HCEC 1CT (cell line): ENCODE results near the gene ZNF280B.

ENCODE experiments used
- DNase-seq: peaks from one replicate; pipeline ENCODE4 v3.0.0-alpha.2; 2017

Gene ZNF280B, protein sequence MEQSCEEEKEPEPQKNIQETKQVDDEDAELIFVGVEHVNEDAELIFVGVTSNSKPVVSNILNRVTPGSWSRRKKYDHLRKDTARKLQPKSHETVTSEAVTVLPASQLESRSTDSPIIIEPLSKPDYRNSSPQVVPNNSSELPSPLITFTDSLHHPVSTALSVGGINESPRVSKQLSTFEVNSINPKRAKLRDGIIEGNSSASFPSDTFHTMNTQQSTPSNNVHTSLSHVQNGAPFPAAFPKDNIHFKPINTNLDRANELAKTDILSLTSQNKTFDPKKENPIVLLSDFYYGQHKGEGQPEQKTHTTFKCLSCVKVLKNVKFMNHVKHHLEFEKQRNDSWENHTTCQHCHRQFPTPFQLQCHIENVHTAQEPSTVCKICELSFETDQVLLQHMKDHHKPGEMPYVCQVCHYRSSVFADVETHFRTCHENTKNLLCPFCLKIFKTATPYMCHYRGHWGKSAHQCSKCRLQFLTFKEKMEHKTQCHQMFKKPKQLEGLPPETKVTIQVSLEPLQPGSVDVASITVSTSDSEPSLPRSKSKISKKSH

DNA sequence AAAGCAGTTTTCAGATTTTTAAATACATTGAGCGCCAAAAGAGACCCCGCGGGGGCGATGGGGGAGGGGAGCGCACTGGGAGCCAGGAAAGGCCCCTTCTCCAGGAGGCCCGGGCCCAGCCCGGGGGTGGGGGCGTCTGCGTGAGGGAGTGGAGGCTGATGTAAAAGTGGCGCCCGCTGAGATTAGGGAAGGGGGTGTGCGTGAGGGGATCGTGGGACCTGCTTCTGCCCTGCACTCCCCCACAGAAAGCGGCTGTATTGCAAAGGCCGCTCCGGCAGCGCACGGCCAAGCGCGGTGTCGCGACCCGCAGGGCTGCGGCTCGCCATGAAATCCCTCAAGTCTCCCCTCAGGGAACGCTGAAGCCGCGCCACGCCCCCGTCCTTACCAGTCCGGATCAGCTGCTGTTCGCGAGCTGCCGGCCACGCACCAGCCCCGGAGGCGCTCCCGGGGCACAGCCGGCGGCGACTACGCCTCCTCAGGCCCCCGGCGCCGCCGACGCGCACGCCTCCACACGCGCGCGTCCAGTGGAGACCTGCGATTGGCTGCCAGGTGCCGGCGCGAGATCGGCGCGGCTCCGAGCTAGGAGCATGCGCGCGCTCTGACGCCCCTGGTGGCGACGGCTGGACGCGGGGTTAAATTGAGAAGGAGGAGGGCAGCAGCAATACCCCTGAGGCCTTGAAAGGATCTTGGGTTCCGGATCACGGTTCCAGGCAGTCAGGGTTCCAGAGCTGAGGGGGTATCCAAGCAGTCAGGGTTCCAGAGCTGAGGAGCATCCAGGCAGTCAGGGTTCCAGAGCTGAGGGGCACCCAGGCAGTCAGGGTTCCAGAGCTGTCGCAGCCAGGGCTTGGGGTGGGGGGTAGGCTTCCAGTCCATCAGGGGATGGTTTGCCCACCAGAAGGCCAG lies at the start of gene ZNF280B:
TSS of gene ZNF280B (minus strand) at position 469 of the 903 bp plus-strand sequence. CDS start 19,344 bp downstream, outside the sequence.
- DNase-seq = peak; percentile 67

DNA sequence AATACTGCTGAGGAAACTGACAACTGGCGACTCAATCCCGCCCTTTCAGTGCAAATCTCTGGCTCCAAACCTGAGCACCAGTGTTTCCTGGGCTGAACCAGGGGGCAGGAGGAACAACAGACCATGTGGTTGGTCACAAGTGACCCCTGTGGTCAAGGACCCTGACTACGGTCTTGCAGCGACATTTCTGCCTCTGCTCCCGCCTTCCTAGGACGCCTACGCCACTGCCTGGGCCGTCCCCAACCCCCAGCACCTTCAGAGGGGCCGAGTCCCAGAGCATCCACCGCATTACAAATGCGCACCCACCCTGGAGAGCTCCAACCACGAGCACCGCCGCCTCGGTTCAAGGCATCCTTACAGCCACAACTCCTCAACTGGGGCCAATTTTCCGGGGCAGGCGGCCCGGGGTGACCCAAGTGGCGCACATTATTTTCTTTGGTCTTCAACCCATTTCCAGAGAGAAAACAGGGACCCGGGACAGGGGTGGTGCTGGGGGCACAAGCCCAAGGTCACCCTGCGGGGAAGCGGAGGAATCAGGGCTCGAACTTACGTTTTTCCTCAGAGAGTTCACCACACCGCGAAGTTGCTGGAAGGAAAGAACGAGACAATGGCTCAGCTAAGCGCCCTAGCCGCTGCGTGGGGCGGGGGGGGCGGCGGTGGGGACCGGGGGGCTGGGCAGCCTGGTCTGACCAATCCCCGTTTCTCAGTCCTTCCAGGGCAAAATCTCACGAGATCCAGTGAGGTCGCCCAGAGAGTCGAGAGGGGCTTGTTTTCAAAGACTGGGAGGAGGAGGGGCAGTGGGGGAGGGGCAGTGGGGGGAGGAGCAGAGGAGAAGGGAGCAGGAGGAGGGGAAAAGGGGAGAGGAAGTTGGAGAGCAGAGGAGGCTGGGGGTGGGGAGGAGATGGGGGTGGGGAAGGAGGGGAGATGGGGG lies 48.7 kb upstream of the ZNF280B start:
- DNase-seq = no peak

DNA sequence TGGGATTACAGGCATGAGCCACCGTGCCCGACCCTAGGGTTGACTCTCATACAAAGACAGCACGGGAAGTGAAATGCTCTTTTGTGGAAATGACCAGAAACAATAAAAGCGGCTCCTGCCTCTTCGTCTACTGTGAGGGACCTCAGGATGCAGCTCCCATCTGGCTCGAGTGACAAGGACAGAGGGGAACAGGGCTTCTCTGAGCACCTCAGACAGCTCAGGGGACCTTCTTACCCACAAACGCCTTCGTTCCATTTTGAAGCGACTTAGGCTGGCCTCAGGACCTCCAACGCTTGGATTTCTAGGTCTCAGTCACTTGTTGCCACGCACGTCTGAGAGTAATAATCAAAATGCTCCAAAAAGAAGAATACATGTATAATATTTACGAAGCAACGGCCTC lies 48.0 kb upstream of the ZNF280B start:
- DNase-seq = no peak

DNA sequence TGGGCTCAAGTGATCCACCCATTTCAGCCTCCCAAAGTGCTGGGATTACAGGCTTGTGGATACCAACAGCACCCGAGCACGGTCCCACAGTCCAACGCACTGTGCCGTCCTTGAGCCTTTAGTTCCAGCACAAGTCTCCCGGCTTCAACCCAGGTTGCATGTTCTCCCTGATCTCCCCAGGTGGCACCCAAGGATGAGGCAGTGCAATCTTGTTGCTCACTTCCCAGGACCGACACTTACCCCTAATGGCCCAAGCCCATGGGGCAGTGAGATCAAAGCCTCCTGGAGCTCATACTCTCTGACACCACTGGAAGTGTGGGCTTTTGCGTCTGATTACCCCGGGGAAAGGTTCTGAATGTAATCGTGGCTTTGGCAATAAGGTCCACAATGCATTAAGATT lies 47.1 kb upstream of the ZNF280B start:
- DNase-seq = no peak

DNA sequence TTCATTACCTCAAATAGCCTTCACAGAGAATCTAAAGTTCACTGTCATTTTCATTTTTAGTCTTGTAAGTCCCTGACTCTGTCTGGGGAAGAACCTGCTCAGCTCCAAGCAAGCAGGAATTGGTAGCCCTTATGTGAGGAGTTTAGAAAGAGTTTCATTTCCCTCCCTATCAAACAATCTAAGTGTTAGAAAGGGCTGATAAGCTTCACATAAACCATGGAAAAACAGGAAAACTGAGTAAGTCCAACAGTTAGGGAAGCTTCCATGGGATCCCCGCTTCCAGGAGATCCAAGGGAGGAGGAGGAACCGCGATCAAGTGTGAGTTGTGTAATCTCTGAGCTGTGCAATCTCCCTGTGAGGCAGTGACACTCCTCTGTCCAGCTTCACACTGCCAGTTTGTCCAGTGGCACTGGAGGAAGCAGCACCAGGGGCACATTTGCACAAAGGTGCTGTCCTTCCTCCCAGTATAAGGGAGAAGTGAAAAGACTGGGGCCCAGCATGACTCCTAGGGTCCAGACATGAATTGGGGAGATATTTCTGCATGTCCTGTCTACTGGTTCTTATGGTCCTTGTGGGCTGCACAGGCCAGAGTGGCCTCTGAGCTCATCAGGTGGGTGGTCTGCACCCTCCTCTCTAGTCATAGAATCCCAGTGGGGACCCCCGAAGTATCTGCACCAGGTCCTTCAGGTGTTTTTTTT lies 46.2 kb upstream of the ZNF280B start:
- no peak for DNase-seq

DNA sequence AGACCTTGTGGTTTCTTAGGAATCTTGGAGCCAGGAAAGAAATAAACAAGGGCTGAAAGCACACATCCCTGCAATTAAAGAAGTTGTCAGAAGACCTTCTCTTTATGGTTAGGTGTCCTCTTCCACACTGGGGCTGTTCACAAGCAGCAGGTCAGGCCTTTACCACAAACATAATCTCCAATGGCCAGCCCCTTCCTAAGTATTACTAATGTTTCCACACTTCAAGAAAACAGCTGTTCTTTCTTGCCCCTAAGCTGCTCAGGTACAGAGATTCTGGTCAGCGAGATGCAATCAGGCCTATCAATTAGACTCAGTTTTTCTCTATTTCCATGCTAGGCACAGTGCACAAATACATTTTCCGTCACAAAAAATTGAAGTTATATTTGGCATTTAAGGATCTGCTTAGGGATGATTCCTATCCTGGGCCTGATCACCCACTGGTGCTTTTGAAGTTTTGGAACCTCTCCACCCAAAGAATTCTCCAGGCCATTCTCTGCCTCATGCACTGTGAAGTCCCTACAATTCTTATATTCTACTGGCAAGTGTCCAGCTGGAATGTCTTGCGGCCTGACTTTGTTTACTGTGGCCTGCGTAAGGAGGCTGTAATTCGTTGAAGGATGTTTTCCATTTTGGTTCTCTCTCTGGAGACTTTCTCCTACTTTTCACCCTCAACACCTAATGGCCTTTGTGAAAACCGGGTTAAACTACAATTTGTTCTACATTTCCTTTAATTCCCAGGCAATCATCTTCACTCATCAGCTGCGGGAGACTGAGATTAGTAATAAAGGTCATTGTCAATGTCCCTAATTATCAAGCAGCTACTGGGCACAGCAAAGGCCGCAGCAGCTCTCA lies 45.4 kb upstream of the ZNF280B start:
- no peak for DNase-seq

DNA sequence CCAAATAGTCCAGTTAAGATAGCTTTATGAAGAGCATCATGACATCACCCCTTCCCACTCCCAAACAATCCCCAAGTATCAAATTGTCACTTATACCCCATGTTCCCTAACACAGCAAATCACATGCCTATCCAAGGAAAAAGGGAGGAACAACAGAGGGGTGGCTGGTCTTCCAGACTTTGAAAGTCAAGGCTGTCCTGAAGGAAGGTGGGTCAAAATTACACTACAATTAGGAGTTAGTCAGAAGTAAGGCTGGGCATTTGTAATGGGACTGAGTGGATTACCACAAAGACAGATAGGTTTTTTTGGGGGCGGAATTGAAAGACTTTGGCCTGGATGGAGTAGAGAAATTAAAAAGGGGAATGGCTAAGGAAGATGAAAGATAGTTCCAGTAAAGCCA lies 44.6 kb upstream of the ZNF280B start:
- DNase-seq = no peak

DNA sequence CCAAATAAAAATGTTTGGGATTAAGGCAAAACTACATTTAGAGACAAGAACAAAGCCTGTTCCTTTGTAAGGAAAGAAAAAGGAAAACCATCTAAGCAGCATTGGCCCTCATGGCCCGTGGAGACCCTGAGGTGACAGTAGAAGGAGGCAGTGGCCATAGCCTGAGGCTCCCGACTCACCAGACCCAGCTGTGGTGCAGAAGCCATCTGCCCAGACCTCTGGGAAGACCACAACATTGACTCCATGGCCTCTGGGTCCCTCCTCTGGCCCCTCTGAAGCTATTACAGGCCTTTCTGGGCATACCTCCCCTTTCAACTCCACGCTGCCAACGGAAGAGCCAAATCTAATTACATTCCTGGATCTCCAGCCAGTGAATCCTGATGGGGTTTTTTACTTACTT lies 44.1 kb upstream of the ZNF280B start:
- DNase-seq = no peak

DNA sequence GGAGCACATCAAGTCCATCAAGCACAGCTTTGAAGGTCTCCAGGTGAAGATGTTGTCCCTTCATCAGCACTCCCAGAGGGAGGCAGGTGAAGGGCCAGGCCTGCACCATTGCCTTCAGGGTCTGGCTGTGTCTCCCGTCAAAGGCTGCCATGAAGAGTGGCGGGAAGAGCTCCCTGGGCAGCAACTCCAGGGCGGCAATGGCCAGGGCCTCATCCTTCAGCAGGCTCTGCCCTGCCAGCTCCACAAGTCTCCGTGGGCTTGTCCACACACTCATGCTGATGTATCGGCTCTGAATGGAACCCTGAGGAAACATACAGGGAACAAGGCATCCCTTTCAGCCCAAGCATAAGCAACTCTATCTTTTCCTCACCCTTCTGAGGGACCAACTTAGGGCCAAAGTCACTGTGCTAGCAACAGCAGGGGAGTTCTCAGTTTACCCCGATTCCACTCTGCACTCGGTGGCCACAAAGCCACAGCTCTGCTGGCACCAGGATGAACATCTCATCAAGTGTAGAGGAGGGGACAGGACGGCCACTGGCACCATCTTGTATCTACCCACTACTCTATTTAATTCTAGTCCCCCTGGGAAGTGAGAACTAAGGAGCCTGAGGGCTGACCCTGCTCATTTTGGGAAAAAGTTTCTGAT lies 42.4 kb upstream of the ZNF280B start:
- DNase-seq = no peak

DNA sequence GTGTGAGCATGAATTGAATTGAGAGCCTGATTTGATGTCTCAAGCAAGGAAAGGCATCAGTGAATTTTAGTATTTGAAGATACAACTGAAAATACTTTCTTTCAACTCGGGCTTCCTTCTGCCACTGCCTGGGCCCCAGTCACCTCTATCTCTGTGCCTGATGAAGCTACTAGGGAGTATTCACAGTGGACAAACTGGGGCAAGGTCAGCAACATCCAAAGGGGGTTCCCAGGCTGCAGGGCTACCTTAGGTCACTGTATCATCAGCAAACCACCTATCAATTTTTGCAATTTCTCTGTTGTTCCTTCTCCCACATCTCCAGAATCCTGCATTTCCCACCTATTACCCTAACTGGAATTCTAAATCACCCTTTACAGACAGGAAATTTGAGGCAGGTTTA lies 40.4 kb upstream of the ZNF280B start:
- DNase-seq = no peak

DNA sequence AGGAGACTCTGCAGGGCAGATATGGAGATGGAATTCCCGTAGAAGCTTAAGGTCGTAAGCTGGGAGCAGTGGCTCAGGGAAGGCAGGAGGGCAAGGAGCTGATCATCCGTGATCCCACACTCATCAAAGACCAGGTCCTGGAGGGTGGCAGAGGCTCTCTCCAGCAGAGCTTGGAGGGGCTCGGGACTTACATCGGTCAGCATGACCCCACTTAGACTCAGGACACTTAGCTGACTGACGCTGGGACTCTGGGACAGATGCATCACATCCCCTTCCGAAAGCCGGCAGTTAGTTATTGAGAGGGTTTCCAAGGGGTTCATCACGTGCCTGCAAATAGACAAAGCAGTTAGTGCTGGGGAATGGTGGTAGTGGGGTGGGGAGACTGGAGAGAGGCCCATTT lies 39.8 kb upstream of the ZNF280B start:
- no peak for DNase-seq

DNA sequence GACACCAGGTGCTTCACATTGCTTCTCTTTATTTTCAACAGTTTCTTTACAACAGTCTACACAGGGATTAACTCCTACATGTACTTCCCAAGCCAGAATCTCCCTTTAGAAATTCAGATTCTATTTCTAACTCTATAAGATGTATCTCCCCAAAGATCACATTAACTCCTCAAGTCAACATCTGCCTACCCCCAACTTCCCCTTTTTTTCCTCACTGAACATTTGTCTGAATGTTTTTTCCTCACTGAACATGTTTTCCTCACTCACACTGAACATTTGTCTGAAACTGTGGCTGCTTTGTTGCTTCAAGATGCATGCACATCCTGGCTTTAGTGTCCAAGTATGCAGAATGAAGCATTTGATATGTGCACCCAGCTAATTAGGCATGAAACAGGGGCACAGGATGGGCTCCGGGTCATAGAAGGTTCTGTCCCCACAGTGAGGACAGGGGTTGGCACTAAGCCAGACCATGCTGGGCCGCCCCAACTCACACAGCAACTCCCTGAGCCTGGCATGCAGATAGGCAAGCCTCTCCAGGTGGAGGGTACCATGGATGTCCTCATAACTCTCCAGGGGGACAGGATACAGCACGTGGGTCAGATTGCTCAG lies 39.3 kb upstream of the ZNF280B start:
- no peak for DNase-seq

DNA sequence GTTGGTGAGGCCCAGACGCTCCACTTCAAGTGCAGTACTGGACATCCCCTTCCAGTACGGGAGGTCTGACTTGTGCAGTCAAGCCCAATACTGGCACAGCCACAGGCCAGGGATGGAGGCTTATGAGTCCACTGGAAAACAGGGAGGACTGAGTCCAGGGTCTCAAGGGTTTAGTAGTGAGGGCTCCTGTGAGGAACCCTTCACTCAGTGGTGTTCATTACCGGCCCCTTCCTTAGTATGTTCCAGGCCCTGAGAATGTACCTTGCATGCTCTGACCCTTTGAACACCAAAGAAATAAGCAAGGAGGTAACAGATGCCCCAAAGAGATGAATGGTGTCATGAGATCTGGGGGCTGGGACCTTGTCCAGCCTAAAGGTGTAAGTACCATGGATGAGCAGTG lies 38.7 kb upstream of the ZNF280B start:
- no peak for DNase-seq

DNA sequence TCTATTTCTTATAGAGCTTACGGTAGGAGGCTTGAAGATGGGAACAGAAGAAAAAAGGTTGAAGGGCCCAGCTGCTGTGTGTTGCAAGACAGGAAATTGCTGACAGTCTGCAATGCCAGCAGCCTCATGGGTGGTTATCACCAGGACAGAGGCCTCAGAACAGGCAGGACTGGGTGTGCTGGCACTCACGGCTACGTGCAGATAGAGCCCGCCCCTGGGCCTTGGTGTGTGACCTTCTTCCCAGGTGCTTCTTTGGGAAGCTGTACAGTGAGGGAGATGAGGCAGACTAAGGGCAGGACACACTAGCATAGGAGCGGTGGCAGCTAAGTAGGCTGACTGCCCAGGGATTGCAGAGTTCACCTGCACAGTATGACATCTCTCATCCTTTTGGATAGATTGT lies 37.9 kb upstream of the ZNF280B start:
- no peak for DNase-seq

DNA sequence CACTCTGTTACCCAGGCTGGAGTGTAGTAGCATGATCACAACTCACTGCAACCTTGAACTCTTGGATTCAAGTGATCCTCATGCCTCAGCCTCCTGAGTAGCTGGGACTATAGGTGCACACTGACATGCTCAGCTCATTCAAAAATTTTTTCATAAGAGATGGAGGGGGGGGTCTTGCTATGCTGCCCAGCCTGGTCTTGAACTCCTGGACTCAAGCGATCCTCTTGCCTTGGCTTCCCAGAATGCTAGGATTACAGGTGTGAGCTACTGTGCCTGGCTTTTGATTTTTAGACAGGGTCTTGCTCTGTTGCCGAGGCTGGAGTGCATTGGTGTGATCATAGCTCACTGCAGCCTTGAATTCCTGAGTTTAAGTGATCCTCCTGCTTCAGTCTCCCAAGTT lies 36.5 kb upstream of the ZNF280B start:
- no peak for DNase-seq

DNA sequence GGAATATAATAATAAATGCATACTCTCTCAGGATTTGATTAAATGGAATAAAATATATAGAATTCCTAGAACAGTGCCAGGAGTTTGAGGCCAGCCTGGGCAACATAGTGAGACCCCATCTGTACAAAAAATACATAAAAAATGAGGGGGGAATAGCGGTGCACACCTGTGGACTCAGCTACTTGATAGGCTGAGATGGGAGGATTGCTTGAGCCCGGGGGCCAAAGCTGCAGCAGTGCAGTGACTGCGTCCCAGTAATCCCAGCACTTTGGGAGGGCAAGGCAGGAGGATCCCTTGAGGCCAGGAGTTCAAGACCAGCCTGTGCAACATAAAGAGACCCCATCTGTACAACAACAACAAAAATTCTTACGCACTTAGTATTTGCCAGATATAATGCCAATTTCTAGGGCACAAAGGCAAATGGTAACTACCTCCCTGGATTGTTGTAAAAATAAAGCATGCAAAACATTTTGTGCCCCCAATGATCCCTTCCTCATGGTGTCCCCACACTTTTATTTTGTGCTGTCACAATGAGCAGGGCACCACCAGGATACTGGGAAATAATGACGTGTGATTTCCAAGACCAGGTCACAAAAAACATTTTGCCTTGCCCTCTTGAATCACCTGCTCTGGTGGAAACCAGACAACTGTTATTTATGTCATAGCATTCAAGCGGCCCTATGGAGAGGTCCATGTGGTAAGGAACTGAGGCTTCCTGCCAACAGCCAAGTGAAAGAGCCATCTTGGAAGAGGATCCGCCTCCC lies 29.9 kb upstream of the ZNF280B start:
- no peak for DNase-seq

DNA sequence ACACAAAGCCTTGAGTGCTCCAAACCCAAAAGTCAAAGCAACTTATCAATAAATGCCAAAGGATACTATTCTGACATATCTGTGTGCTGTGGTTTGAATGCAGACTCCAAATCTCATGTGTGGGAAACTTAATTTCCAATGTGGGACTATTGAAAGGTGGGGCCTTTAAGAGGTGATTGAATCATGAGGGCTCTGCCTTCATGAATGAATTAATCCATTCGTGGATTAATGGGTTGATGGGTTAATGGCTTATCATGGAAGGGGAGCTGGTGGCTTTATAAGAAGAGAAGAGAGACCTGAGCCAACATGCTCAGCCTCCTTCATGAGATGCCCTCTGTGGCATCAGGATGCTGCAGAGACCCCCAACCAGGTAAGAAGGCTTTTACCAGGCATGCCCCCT lies 28.4 kb upstream of the ZNF280B start:
- no peak for DNase-seq

DNA sequence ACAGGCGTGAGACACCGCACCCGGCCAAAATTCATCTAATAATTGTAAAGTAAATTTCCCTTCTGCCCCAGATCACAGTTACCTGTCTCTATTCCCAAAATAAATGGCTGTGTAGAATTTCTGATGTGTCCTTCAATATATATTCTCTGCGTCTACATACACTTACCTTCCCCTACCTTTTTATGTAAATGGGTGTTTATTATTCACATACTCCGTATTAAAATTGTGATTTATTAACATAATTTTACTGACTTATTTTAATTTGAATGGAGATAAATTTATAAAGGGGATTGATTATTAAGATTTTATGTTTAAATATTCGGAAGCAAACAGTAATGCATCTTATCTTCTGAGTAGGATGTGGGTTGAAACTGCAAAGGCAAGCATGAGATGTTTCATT lies 28.0 kb upstream of the ZNF280B start:
- DNase-seq = no peak

DNA sequence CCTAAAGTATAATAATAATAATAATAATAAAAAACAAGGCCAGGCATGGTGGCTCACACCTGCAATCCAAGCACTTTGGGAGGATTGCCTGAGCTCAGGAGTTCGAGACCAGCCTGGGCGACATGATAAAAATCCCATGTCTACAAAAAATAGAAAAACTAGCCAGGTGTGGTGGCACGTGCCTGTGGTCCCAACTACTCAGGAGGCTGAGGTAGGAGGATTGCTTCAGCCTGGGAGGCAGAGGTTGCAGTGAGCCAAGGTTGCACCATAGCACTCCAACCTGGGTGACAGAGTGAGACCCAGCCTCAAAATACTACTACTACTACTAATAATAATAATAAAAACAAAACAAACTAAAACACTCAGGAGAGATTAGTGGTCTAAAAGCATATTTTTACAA lies 27.1 kb upstream of the ZNF280B start:
- no peak for DNase-seq
